ENCODE measurements around the gene MAP1S. TPM values are rescaled to one million over a fixed set of nuclear protein-coding genes. Genes with fewer than 3 reads are reported as not detected.

The MAP1S gene
- total and polyA plus RNA-seq, 2 of the 13 experiments (the other 11 are each of a cell fraction or from before 2014, with no cell fraction given) = 3.8 to 7.3 TPM

- TF ChIP-seq SRSF1 (optimal IDR thresholded peaks at IDR 0.05; ENCODE audit: low read depth, low read length) (peak; percentile 12), SPEN (CRISPR knock-in tag; IDR thresholded peaks at IDR 0.05; ENCODE audit: low read depth) (0 out of 2 replicates have a peak, but pooled peaks have one; percentile 28), ZFX (CRISPR knock-in tag; IDR thresholded peaks at IDR 0.05; ENCODE audit: low read depth) (peak; percentile 30; the same call in 1 of the 2 replicates), DMAP1 (CRISPR knock-in tag; IDR thresholded peaks at IDR 0.05) (peak; percentile 49; the same call in 1 of the 2 replicates), ZNF232 (CRISPR knock-in tag; IDR thresholded peaks at IDR 0.05; ENCODE audit: borderline replicate concordance) (no peak), ZNF274 (CRISPR knock-in tag; IDR thresholded peaks at IDR 0.05) (peak; percentile 74; the same call in 1 of the 2 replicates), ADNP (CRISPR knock-in tag; IDR thresholded peaks at IDR 0.05) (peak; percentile 91; the same call in 1 of the 2 replicates), KDM1A (CRISPR knock-in tag; IDR thresholded peaks at IDR 0.05) (peak; percentile 97), ZNF629 (CRISPR knock-in tag; conservative IDR thresholded peaks at IDR 0.05) (peak; percentile 99), POLR2A (IDR thresholded peaks at IDR 0.05; ENCODE audit: insufficient read depth in 1 of 2, low read depth in 2 of 2, low read length in 2 of 2) (0 out of 4 replicates have a peak, but pooled peaks of 1 of the 2 experiments have one; percentile 26), PHF8 (CRISPR knock-in tag; IDR thresholded peaks at IDR 0.05) (0 out of 2 replicates have a peak, but pooled peaks have one; percentile 24), HMGXB4 (CRISPR knock-in tag; IDR thresholded peaks at IDR 0.05; ENCODE audit: borderline replicate concordance in 1 of 2, low read depth in 1 of 2) (no peak), GABPA (IDR thresholded peaks at IDR 0.05; ENCODE audit: low read depth, low read length) (peak; percentile 30; the same call in 1 of the 2 replicates), GABPA (CRISPR knock-in tag; IDR thresholded peaks at IDR 0.05; ENCODE audit: low read depth) (peak; percentile 66), ZNF501 (CRISPR knock-in tag; IDR thresholded peaks at IDR 0.05) (0 out of 2 replicates have a peak, but pooled peaks have one; percentile 3), ZNF17 (CRISPR knock-in tag; IDR thresholded peaks at IDR 0.05) (no peak), POLR2G (IDR thresholded peaks at IDR 0.05; ENCODE audit: low read depth, low read length) (peak; percentile 55), RCOR2 (CRISPR knock-in tag; IDR thresholded peaks at IDR 0.05) (0 out of 2 replicates have a peak, but pooled peaks have one; percentile 56), TEAD3 (CRISPR knock-in tag; optimal IDR thresholded peaks at IDR 0.05; ENCODE audit: borderline replicate concordance) (peak; percentile 19), HNF1B (CRISPR knock-in tag; IDR thresholded peaks at IDR 0.05) (peak; percentile 59; the same call in 1 of the 2 replicates), ZNF788 (CRISPR knock-in tag; IDR thresholded peaks at IDR 0.05; ENCODE audit: borderline replicate concordance) (peak; percentile 63; the same call in 1 of the 2 replicates), ZNF614 (CRISPR knock-in tag; IDR thresholded peaks at IDR 0.05; ENCODE audit: borderline replicate concordance) (0 out of 2 replicates have a peak, but pooled peaks have one; percentile 22), ZBTB3 (CRISPR knock-in tag; IDR thresholded peaks at IDR 0.05; ENCODE audit: borderline replicate concordance, low read depth) (no peak)
- TF ChIP-seq, protein P1, sequence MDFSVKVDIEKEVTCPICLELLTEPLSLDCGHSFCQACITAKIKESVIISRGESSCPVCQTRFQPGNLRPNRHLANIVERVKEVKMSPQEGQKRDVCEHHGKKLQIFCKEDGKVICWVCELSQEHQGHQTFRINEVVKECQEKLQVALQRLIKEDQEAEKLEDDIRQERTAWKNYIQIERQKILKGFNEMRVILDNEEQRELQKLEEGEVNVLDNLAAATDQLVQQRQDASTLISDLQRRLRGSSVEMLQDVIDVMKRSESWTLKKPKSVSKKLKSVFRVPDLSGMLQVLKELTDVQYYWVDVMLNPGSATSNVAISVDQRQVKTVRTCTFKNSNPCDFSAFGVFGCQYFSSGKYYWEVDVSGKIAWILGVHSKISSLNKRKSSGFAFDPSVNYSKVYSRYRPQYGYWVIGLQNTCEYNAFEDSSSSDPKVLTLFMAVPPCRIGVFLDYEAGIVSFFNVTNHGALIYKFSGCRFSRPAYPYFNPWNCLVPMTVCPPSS (IDR thresholded peaks at IDR 0.05) = no peak
- TF ChIP-seq, protein P2, sequence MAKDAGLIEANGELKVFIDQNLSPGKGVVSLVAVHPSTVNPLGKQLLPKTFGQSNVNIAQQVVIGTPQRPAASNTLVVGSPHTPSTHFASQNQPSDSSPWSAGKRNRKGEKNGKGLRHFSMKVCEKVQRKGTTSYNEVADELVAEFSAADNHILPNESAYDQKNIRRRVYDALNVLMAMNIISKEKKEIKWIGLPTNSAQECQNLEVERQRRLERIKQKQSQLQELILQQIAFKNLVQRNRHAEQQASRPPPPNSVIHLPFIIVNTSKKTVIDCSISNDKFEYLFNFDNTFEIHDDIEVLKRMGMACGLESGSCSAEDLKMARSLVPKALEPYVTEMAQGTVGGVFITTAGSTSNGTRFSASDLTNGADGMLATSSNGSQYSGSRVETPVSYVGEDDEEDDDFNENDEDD (CRISPR knock-in tag; IDR thresholded peaks at IDR 0.05; ENCODE audit: borderline replicate concordance) = peak; percentile 47; the same call in 1 of the 2 replicates
Measured at GRCh38 chr19:17751103-17751911, 32.0 kb downstream of the MAP1S start, which contains the start of gene FCHO1 (continued).
